ENCODE results near the gene CBFA2T2. TPM values are rescaled to one million over a fixed set of nuclear protein-coding genes. Genes with fewer than 3 reads are reported as not detected.
A peak's percentile ranks its signal among the peaks of the same experiment; 100 is the strongest.
"Not testable (repeated sequence)": the region's sequence is repeated elsewhere in the genome, so short reads cannot be mapped to it uniquely, and the experiment has no call there.

CBFA2T2 gene
- total RNA-seq, 1 donor from 2014 or later = 84.1 TPM

DNA sequence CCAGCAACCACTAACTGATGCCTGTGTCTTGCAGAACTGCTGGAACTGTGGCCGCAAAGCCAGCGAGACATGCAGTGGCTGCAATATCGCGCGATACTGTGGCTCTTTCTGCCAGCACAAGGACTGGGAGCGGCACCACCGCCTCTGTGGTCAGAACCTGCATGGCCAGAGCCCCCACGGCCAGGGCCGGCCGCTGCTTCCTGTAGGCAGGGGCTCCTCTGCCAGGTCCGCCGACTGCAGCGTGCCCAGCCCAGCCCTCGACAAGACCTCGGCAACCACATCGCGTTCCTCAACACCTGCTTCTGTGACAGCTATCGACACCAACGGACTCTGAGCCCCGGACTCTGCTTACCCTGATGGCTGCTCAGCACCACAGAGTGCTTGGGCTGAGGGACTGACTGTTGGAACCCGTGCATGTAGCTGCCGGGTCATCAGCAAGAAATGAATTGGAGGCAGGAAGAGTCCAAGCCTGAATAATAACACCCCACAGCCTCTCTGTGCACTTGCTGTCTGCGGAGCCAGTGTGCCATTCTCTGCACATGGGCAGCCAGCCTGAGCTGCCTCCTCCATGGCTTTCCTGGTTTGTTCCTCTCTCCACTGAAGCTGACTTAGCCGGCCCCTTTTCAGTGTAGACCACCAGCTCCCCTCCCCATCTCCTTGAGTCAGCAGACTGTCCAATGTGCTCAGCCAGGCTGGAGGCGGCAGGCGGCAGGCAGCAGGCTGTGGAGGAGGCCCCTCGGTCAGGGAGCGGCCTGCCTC is 154.6 kb downstream of the CBFA2T2 start:
- Mint-ChIP-seq H3K4me1 (ENCODE audit: low read depth, unreplicated experiment) (peaks cover 39% of the 10 kb centered on the region), H3K27me3 (ENCODE audit: unreplicated experiment) (peaks cover 13% of the 10 kb centered on the region), H3K9me3 (ENCODE audit: unreplicated experiment) (peaks cover 25% of the 10 kb centered on the region), H3K4me3 (ENCODE audit: unreplicated experiment) (no peak overlapping the region), H3K27ac (ENCODE audit: unreplicated experiment) (no peak overlapping the region), H3K36me3 (ENCODE audit: unreplicated experiment) (peaks cover 6% of the 10 kb centered on the region)
- no peak for DNase-seq
- TF ChIP-seq, protein P1, sequence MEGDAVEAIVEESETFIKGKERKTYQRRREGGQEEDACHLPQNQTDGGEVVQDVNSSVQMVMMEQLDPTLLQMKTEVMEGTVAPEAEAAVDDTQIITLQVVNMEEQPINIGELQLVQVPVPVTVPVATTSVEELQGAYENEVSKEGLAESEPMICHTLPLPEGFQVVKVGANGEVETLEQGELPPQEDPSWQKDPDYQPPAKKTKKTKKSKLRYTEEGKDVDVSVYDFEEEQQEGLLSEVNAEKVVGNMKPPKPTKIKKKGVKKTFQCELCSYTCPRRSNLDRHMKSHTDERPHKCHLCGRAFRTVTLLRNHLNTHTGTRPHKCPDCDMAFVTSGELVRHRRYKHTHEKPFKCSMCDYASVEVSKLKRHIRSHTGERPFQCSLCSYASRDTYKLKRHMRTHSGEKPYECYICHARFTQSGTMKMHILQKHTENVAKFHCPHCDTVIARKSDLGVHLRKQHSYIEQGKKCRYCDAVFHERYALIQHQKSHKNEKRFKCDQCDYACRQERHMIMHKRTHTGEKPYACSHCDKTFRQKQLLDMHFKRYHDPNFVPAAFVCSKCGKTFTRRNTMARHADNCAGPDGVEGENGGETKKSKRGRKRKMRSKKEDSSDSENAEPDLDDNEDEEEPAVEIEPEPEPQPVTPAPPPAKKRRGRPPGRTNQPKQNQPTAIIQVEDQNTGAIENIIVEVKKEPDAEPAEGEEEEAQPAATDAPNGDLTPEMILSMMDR (IDR thresholded peaks at IDR 0.05; ENCODE audit: partially characterized antibody, unreplicated experiment) = no peak

DNA sequence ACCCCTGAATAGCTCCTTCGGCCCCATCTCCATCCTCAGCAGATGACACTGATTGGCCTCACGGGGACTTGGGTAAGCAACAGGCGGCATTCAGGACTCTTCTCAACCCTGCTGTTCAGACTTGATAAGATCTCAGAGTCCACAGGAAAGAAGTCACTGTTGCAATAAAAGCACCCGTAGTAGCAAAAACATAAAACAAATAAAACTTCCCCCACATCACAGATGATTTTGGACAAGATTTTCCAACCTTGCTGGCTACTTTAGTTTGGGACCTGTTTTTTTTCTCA is 155.1 kb downstream of the CBFA2T2 start:
- H3K4me1 Mint-ChIP-seq (ENCODE audit: low read depth, unreplicated experiment) = peaks cover 41% of the 10 kb centered on the region
- H3K4me3 Mint-ChIP-seq (ENCODE audit: unreplicated experiment) = no peak overlapping the region

DNA sequence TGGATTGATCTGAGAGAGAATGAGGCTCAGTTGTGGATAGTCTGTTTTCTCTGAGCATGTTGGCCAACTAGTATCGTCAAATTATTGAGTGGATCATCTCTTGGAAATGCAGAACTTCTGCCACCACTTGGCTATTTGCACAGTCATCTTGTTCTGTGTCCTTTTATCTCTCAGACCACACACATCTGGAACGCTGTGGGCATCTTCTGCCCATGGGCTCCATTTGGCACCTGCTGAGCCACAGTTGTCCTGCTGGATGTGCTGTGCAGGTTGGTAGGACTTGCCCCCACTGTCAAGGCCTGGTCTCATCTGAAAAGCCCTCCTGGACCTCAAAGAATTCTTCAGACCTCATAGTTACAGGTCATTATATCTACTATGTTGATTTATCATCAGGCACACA is 155.5 kb downstream of the CBFA2T2 start:
- peaks cover 22% of the 10 kb centered on the region for H3K9me3 Mint-ChIP-seq (ENCODE audit: unreplicated experiment)
- H3K4me1 Mint-ChIP-seq (ENCODE audit: low read depth, unreplicated experiment) = peaks cover 42% of the 10 kb centered on the region
- TF ChIP-seq, protein P1 (IDR thresholded peaks at IDR 0.05; ENCODE audit: partially characterized antibody, unreplicated experiment) = no peak

More for the DNA sequence above, 155.1 kb downstream of the CBFA2T2 start:
- DNase-seq = no peak
- H3K36me3 Mint-ChIP-seq (ENCODE audit: unreplicated experiment) = peaks cover 2% of the 10 kb centered on the region
- TF ChIP-seq, protein P1 (IDR thresholded peaks at IDR 0.05; ENCODE audit: partially characterized antibody, unreplicated experiment) = no peak
- peaks cover 13% of the 10 kb centered on the region for H3K27me3 Mint-ChIP-seq (ENCODE audit: unreplicated experiment)
- H3K9me3 Mint-ChIP-seq (ENCODE audit: unreplicated experiment) = peaks cover 23% of the 10 kb centered on the region
- H3K27ac Mint-ChIP-seq (ENCODE audit: unreplicated experiment) = peak overlapping the region; percentile 39

DNA sequence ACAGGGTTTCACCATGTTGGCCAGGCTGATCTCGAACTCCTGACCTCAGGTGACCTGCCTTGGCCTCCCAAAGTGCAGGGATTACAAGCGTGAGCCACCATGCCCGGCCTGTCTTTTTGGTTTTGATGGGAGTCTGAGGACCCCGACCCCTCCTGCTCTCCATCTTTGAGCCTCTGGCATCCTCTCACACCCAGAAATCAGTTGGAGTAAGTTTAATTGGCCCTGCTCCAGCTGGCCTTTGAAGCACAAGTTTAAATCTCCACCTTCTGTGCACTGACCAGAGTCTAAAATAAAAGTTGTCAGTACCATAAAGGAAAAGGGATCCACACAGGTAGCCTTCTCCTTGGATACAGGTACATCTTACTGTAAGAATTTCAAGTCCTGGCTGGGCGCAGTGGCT is 156.3 kb downstream of the CBFA2T2 start:
- Mint-ChIP-seq H3K27me3 (ENCODE audit: unreplicated experiment) (peaks cover 15% of the 10 kb centered on the region), H3K9me3 (ENCODE audit: unreplicated experiment) (peaks cover 25% of the 10 kb centered on the region), H3K4me3 (ENCODE audit: unreplicated experiment) (no peak overlapping the region), H3K27ac (ENCODE audit: unreplicated experiment) (no peak overlapping the region), H3K36me3 (ENCODE audit: unreplicated experiment) (no peaks in the 10 kb centered on the region), H3K4me1 (ENCODE audit: low read depth, unreplicated experiment) (peaks cover 48% of the 10 kb centered on the region)
- DNase-seq = no peak
- TF ChIP-seq, protein P1 (IDR thresholded peaks at IDR 0.05; ENCODE audit: partially characterized antibody, unreplicated experiment) = no peak

More for the DNA sequence above, 155.5 kb downstream of the CBFA2T2 start:
- Mint-ChIP-seq H3K27me3 (ENCODE audit: unreplicated experiment) (peaks cover 11% of the 10 kb centered on the region), H3K4me3 (ENCODE audit: unreplicated experiment) (no peak overlapping the region), H3K36me3 (ENCODE audit: unreplicated experiment) (no peaks in the 10 kb centered on the region), H3K27ac (ENCODE audit: unreplicated experiment) (peak overlapping the region; percentile 39)
- no peak for DNase-seq

DNA sequence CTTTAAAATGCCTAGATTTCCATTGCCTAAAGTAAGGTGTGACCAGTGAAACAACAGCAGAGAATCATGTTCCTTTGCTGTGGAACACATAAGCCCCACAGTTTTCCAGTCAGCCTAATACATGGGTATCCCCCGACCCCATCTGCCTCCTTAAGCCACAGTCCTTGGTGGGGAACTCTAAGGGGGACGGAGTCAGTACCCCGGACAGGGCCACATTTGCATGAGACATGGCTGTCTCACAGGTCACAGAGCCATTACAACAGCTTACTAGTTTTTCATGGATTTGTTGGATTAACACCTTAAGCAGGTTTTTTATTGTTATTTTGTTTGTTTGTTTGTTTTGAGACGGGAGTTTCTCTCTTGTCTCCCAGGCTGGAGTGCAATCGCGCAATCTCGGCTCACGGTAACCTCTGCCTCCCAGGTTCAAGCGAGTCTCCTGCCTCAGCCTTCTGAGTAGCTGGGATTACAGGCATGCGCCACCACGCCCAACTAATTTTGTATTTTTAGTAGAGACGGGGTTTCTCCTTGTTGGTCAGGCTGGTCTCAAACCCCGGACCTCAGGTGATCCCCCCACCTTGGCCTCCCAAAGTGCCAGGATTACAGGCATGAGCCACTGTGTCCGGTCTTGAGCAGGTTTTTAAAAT is 157.2 kb downstream of the CBFA2T2 start:
- not testable (repeated sequence) for H3K4me3 Mint-ChIP-seq (ENCODE audit: unreplicated experiment); DNase-seq; H3K36me3 Mint-ChIP-seq (ENCODE audit: unreplicated experiment)
- peaks cover 33% of the 10 kb centered on the region for H3K9me3 Mint-ChIP-seq (ENCODE audit: unreplicated experiment)
- peaks cover 18% of the 10 kb centered on the region for H3K27me3 Mint-ChIP-seq (ENCODE audit: unreplicated experiment)
- peaks cover 55% of the 10 kb centered on the region for H3K4me1 Mint-ChIP-seq (ENCODE audit: low read depth, unreplicated experiment)
- H3K27ac Mint-ChIP-seq (ENCODE audit: unreplicated experiment) = peak overlapping the region; percentile 12
